COLO829 (cell line): ENCODE results near the gene ZNF831.

Experiments
- DNase-seq: peaks from one replicate; pipeline ENCODE4 v3.0.0; 2012; ENCODE audit warnings: low spot score

The ZNF831 gene

GRCh38 chr20:59141818-59142581 is 21.6 kb upstream of the ZNF831 start:
- peak; percentile 72 for DNase-seq

DNA sequence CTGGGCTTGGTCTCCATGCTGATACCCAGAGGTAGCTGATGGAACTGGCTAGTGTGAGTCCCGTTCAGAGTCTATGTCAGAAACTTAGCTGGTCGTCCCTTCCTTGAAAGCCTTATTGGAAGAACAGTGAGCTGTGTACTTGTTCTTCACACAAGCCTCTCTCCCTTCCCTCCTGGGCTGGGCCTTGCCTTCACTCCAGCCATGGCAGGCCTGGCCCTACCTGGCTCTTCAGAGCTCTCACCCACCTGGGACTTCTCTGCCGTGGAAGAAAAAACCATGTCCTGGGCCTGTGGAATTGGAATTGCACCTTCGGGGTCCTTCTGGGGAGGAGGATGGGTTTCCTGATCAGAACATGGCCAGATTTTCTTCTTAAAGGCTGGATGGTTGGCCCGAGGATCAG is 20.3 kb upstream of the ZNF831 start:
- no peak for DNase-seq

DNA sequence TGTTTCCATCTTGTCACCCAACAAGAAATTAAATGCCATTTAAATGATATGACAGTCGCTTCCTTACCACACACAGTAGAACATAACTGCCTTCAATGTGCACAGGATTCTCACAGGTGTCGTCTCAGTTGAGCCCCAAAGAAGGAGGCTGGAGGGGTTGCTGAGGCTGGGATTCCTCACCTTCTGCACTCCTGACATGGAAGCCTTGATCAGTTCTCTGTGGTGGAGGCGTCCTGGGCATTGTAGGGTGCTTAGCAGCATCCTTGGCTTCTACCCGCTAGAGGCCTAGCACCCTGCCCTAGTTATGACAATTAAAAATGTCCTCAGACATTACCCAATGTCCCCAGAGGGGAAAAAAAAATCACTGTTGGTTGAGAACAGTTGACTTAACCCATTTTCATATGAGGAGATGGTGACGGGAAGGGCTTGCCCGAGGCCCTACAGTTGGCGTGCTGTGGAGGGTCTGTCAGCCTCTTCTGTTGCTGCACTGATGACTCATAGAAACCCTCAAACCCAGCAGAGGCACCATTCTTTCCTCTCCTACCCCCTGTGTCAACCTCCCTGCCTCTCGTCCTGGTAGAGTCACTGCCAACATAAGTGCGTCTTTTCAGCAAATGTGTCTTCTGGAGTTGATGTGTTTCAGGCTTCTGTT is 19.3 kb upstream of the ZNF831 start:
- no peak for DNase-seq

GRCh38 chr20:59144831-59145196 is 18.8 kb upstream of the ZNF831 start:
- no peak for DNase-seq

GRCh38 chr20:59145247-59145923 is 18.2 kb upstream of the ZNF831 start:
- no peak for DNase-seq

- no peak for DNase-seq
Measured at GRCh38 chr20:59145924-59146779, 17.5 kb upstream of the ZNF831 start.

- DNase-seq = no peak
Measured at GRCh38 chr20:59146780-59147565, 16.6 kb upstream of the ZNF831 start.

DNA sequence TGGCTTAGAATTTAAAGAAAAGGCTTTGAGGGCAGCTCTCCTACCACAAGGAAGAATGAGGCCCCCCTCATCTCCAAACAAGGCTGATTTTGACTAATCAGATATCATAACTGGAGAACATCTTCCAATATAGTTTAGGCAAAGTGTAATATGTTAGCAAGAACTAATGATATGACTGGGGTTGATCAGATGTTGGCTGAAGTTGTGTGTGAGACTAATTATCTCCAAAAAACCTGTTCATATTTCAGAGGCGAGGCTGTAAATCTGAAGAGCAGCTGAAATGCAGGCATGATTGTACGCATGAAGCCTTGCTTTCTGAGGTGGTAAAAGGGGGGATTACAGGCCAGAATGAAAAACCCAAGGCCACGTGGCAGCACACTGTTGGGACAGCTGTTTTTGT is 16.0 kb upstream of the ZNF831 start:
- no peak for DNase-seq

- no peak for DNase-seq
Measured at GRCh38 chr20:59148701-59149493, 14.7 kb upstream of the ZNF831 start.

- no peak for DNase-seq
Measured at GRCh38 chr20:59149678-59150504, 13.7 kb upstream of the ZNF831 start.

GRCh38 chr20:59150821-59151251 is 12.8 kb upstream of the ZNF831 start:
- no peak for DNase-seq

- no peak for DNase-seq
Measured at GRCh38 chr20:59151391-59151790, 12.2 kb upstream of the ZNF831 start.

DNA sequence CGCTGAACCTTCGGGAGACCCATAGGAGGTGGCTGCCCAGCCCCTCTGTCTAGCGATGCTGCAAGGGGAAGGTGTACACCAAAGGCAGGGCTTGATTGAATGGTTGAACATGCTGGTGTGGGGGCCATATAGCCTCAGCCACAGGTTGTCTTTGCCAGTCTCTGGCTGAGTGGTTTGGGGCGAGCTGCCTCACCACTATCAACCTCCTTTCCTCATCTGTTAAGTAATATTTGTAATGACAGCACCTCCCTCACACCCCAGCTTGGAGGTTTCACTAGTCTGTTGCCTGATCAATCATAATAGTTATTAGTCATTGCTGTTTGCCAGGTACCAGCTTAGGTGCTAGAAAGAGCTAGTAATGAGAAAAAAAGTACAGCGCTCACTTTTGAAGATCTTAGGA is 11.8 kb upstream of the ZNF831 start:
- DNase-seq = no peak

GRCh38 chr20:59152559-59153354 is 10.9 kb upstream of the ZNF831 start:
- no peak for DNase-seq

GRCh38 chr20:59153355-59153681 is 10.3 kb upstream of the ZNF831 start:
- DNase-seq = no peak

GRCh38 chr20:59153832-59154231 is 9.8 kb upstream of the ZNF831 start:
- DNase-seq = no peak

GRCh38 chr20:59154317-59155013 is 9.2 kb upstream of the ZNF831 start:
- no peak for DNase-seq

GRCh38 chr20:59157064-59157463 is 6.6 kb upstream of the ZNF831 start:
- DNase-seq = no peak
